ENCODE data around the gene STMND1. TPM values are rescaled to one million over a fixed set of nuclear protein-coding genes. Genes with fewer than 3 reads are reported as not detected.

STMND1 gene
- polyA plus RNA-seq, 2 of the 4 experiments (the other 2 are of a cell fraction), result not detected

DNA sequence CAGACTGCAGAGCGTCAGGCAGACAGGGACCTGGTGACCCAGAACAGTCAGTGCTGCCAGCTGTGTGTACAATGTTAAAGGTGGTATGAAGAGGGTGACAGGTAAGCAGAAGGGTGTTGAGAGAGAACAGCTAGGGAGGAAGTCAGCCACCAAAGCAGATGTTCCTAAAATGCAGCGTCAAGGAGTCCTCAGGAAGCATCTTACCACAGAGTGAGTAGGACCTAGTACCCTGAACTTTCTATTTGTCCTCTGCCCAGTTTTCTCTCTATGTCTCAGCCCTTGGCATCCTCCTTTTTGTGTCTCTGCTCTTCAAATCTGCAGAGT lies 14.2 kb downstream of the STMND1 start (continued):
- TF ChIP-seq CHD4 (IDR thresholded peaks at IDR 0.05; ENCODE audit: borderline replicate concordance) (no peak), RCOR1 (IDR thresholded peaks at IDR 0.05; ENCODE audit: low read depth, low read length) (no peak), MAFK (IDR thresholded peaks at IDR 0.05; ENCODE audit: partially characterized antibody) (no peak)

GRCh38 chr6:17120019-17120418 lies 18.2 kb downstream of the STMND1 start:
- CTCF ChIA-PET, result no interaction called here
- ATAC-seq (no peak), FAIRE-seq (no peak), DNase-seq (ENCODE audit: low read depth in 1 of 2, low spot score in 1 of 2) (no peak)
- peaks cover 17% of the 10 kb centered on the region for H3K4me1 ChIP-seq
- TF ChIP-seq, protein P1, sequence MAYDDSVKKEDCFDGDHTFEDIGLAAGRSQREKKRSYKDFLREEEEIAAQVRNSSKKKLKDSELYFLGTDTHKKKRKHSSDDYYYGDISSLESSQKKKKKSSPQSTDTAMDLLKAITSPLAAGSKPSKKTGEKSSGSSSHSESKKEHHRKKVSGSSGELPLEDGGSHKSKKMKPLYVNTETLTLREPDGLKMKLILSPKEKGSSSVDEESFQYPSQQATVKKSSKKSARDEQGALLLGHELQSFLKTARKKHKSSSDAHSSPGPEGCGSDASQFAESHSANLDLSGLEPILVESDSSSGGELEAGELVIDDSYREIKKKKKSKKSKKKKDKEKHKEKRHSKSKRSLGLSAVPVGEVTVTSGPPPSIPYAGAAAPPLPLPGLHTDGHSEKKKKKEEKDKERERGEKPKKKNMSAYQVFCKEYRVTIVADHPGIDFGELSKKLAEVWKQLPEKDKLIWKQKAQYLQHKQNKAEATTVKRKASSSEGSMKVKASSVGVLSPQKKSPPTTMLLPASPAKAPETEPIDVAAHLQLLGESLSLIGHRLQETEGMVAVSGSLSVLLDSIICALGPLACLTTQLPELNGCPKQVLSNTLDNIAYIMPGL (CRISPR knock-in tag; IDR thresholded peaks at IDR 0.05; ENCODE audit: borderline replicate concordance), result no peak
- TF ChIP-seq HOXA7 (CRISPR knock-in tag; IDR thresholded peaks at IDR 0.05) (no peak), CBX2 (IDR thresholded peaks at IDR 0.05; ENCODE audit: borderline replicate concordance, low read depth) (no peak), KDM5A (IDR thresholded peaks at IDR 0.05) (no peak), FOSL2 (IDR thresholded peaks at IDR 0.05) (no peak), FOSL2 (CRISPR knock-in tag; IDR thresholded peaks at IDR 0.05) (no peak), TFCP2L1 (CRISPR knock-in tag; IDR thresholded peaks at IDR 0.05) (no peak), USF2 (IDR thresholded peaks at IDR 0.05) (no peak)
- H3K27ac ChIP-seq, result no peak overlapping the region
- 91% methylated on average over 6 of the region's 6 CpGs for WGBS (ENCODE audit: missing lambda C conversion rate)
- POLR2A ChIA-PET, result no interaction called here
- no peak overlapping the region for H3K4me2 ChIP-seq
- H3K4me3 ChIP-seq, result no peak overlapping the region
- H3K9me3 ChIP-seq, result no peaks in the 10 kb centered on the region

DNA sequence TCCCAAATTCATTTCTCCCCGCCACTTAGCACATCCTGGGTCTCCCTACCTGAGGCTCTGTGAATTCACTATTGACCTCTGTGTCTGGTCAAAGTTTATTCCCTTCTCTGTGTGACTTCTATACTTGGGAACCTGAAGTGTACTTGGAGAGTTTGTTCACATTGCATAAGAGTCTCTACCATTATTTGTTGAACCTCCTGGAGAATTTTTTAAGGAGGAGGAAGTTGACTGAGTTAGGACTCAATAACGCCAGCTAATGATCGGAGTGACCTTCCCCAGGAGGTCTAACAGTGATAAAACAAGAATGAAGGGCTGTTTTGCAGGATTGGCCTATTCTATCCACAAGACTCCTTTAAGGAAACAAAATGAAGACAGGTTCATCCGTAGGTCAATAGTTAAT lies 23.6 kb downstream of the STMND1 start:
- 38% methylated on average over 4 of the region's 4 CpGs for WGBS (ENCODE audit: missing lambda C conversion rate)
- ChIA-PET POLR2A (no interaction called here), CTCF (interaction anchor here (0.6 kb wide), 1 partner anchor 839 kb away, joined by 3 read pairs; no protein-coding TSS in a partner anchor)
- no peak overlapping the region for H3K4me2 ChIP-seq
- H3K27ac ChIP-seq, result no peak overlapping the region
- H3K9me3 ChIP-seq, result no peaks in the 10 kb centered on the region
- ATAC-seq (no peak), FAIRE-seq (no peak), DNase-seq (ENCODE audit: low read depth in 1 of 2, low spot score in 1 of 2) (no peak)
- no peak overlapping the region for H3K4me3 ChIP-seq
- no peaks in the 10 kb centered on the region for H3K4me1 ChIP-seq
- no peak for TF ChIP-seq POLR2AphosphoS2 (conservative IDR thresholded peaks at IDR 0.05; ENCODE audit: low read length)

DNA sequence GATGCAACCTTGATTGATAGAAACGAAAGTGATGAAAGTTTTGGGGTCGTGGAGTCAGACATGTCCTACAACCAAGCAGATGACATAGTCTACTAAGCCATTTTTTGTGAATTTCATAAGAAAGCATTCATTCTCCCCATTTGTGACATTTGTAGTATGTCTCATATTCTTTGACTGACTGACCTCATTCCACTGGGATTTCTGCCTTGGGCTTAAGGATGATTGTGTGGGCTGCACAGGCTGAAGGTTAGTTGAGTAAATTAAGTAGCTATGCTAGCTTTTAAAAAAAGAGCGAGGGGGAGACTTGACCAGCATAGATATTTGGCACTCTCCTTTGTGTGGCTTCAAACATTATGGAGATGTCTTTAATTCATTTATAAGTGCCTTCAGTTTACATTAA lies 28.9 kb downstream of the STMND1 start:
- ATAC-seq, result no peak
- H3K27ac ChIP-seq, result no peak overlapping the region
- H3K4me3 ChIP-seq, result no peak overlapping the region
- no peak for FAIRE-seq
- 0 out of 3 replicates have a peak, but pooled peaks cover 8% of the 10 kb centered on the region for H3K9me3 ChIP-seq
- H3K4me1 ChIP-seq, result no peaks in the 10 kb centered on the region
- WGBS (ENCODE audit: missing lambda C conversion rate), result 11% methylated on average over 3 of the region's 3 CpGs
- POLR2A ChIA-PET, result no interaction called here
- no peak for DNase-seq (ENCODE audit: low read depth in 1 of 2, low spot score in 1 of 2)
- no peak overlapping the region for H3K4me2 ChIP-seq
- CTCF ChIA-PET, result no interaction called here
- TF ChIP-seq HDAC2 (IDR thresholded peaks at IDR 0.05), result no peak
- no peak for TF ChIP-seq RCOR1 (IDR thresholded peaks at IDR 0.05; ENCODE audit: low read depth, low read length)
- no peak for TF ChIP-seq ZSCAN20 (CRISPR knock-in tag; IDR thresholded peaks at IDR 0.05)
- TF ChIP-seq EHMT2 (IDR thresholded peaks at IDR 0.05; ENCODE audit: low read depth), result no peak
- no peak for TF ChIP-seq POLR2A (IDR thresholded peaks at IDR 0.05; ENCODE audit: low read length)
- no peak for TF ChIP-seq CHD4 (IDR thresholded peaks at IDR 0.05; ENCODE audit: borderline replicate concordance)
- TF ChIP-seq, protein P2, sequence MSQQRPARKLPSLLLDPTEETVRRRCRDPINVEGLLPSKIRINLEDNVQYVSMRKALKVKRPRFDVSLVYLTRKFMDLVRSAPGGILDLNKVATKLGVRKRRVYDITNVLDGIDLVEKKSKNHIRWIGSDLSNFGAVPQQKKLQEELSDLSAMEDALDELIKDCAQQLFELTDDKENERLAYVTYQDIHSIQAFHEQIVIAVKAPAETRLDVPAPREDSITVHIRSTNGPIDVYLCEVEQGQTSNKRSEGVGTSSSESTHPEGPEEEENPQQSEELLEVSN (IDR thresholded peaks at IDR 0.05; ENCODE audit: borderline replicate concordance, low read depth), result no peak
- TF ChIP-seq, protein P3, sequence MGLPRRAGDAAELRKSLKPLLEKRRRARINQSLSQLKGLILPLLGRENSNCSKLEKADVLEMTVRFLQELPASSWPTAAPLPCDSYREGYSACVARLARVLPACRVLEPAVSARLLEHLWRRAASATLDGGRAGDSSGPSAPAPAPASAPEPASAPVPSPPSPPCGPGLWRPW (IDR thresholded peaks at IDR 0.05), result no peak
- TF ChIP-seq PBX3 (IDR thresholded peaks at IDR 0.05), result no peak
- TF ChIP-seq, protein P4, sequence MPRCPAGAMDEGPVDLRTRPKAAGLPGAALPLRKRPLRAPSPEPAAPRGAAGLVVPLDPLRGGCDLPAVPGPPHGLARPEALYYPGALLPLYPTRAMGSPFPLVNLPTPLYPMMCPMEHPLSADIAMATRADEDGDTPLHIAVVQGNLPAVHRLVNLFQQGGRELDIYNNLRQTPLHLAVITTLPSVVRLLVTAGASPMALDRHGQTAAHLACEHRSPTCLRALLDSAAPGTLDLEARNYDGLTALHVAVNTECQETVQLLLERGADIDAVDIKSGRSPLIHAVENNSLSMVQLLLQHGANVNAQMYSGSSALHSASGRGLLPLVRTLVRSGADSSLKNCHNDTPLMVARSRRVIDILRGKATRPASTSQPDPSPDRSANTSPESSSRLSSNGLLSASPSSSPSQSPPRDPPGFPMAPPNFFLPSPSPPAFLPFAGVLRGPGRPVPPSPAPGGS (IDR thresholded peaks at IDR 0.05), result no peak
- TF ChIP-seq PHF8 (IDR thresholded peaks at IDR 0.05; ENCODE audit: borderline replicate concordance, low read depth), result no peak
- TF ChIP-seq ZFP36 (IDR thresholded peaks at IDR 0.05; ENCODE audit: borderline replicate concordance, partially characterized antibody), result no peak
- TF ChIP-seq, protein P1 (CRISPR knock-in tag; IDR thresholded peaks at IDR 0.05; ENCODE audit: borderline replicate concordance), result no peak
- TF ChIP-seq FOXS1 (CRISPR knock-in tag; IDR thresholded peaks at IDR 0.05), result no peak
- TF ChIP-seq USF2 (IDR thresholded peaks at IDR 0.05), result no peak
- TF ChIP-seq JUNB (IDR thresholded peaks at IDR 0.05), result no peak
- TF ChIP-seq HOXB5 (CRISPR knock-in tag; IDR thresholded peaks at IDR 0.05), result no peak
